Glutamatergic neuron (in vitro differentiated cells): Measurements from ENCODE around the gene CFAP92. TPM values are rescaled to one million over a fixed set of nuclear protein-coding genes. Genes with fewer than 3 reads are reported as not detected.
"Not testable (repeated sequence)": the region's sequence is repeated elsewhere in the genome, so short reads cannot be mapped to it uniquely, and the experiment has no call there.

Source experiments
- DNase-seq: peaks from one replicate; pipeline ENCODE4 v3.0.0; 2022
- H3K27ac Mint-ChIP-seq: one replicate; pipeline ENCODE4 v1.8.0; 2020; ENCODE audit warnings: mild to moderate bottlenecking, mixed read lengths, inconsistent platforms; ENCODE audit not compliant: unreplicated experiment
- H3K27me3 Mint-ChIP-seq: one replicate; pipeline ENCODE4 v1.8.0; 2020; ENCODE audit warnings: mild to moderate bottlenecking, moderate library complexity, mixed read lengths, inconsistent platforms; ENCODE audit not compliant: unreplicated experiment
- H3K36me3 Mint-ChIP-seq: one replicate; pipeline ENCODE4 v1.8.0; 2020; ENCODE audit warnings: mild to moderate bottlenecking, mixed read lengths, inconsistent platforms; ENCODE audit not compliant: unreplicated experiment
- H3K4me1 Mint-ChIP-seq: one replicate; pipeline ENCODE4 v1.8.0; 2020; ENCODE audit warnings: mild to moderate bottlenecking, low read depth, mixed read lengths, inconsistent platforms; ENCODE audit not compliant: unreplicated experiment
- H3K4me3 Mint-ChIP-seq: one replicate; pipeline ENCODE4 v1.8.0; 2020; ENCODE audit warnings: mild to moderate bottlenecking, mixed read lengths, inconsistent platforms; ENCODE audit not compliant: unreplicated experiment
- H3K9me3 Mint-ChIP-seq: one replicate; pipeline ENCODE4 v1.8.0; 2020; ENCODE audit warnings: mild to moderate bottlenecking, moderate library complexity, mixed read lengths, inconsistent platforms; ENCODE audit not compliant: unreplicated experiment
- CTCF ChIP-seq: fragments of 200-600 bp; sonication (generic); IDR thresholded peaks from one replicate; pipeline ENCODE4 v1.5.0; 2021; ENCODE audit not compliant: partially characterized antibody, unreplicated experiment
- total RNA-seq: library from RNA; stranded (reverse); fragmentation: NEBNext Ultra II Directional; extraction: Animal tissue kit (Norgen Biotek cat#: 25700); gene quantifications from one replicate; pipeline ENCODE4 v1.2.1, GENCODE V29; 2021; ENCODE audit not compliant: unreplicated experiment

The CFAP92 gene
- total RNA-seq, 1 donor from 2014 or later, result 0.15 TPM

DNA sequence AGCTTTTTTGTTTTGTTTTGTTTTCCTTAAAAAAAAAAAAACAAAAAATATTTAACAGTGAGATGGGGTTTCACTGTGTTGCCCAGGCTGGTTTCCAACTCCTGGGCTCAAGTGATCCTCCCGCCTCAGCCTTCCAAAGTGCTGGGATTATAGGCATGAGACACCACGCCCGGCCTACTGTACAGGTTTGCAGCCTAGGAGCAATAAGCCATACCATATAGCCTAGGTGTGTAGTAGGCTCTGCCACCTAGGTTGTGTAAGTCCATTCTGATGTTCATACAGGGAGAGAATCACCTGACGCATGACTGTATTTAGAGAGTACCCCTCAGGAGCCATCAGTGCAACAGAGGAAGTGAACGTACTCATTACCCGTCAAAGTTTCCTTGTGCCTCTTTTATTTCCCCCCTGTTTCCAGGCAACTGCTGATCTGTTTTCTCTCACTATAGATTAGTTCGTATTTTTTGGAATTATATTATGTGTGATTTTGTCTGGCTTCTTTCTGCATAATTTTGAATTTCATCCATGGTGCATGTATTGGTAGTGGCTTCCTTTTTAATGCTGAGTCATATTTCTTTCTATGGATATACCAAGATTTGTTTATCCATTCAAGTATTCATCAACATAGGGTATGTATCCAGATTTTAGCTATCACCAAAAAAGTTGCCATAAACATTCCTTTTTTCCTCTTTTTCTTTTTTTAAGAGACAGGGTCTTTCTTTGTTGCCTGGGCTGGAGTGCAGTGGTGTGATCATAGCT, 104.6 kb downstream of the CFAP92 start:
- no peak for TF ChIP-seq CTCF
- no peak for DNase-seq
- Mint-ChIP-seq H3K27me3 (no peaks in the 10 kb centered on the region), H3K36me3 (no peaks in the 10 kb centered on the region), H3K4me3 (no peak overlapping the region), H3K9me3 (no peaks in the 10 kb centered on the region), H3K27ac (no peak overlapping the region), H3K4me1 (no peaks in the 10 kb centered on the region)

GRCh38 chr3:128884992-128885391, 108.9 kb downstream of the CFAP92 start:
- Mint-ChIP-seq H3K36me3 (peaks cover 3% of the 10 kb centered on the region), H3K27me3 (peaks cover 2% of the 10 kb centered on the region), H3K9me3 (peaks cover 8% of the 10 kb centered on the region), H3K4me3 (no peak overlapping the region), H3K4me1 (peaks cover 14% of the 10 kb centered on the region), H3K27ac (no peak overlapping the region)
- no peak for TF ChIP-seq CTCF
- no peak for DNase-seq

DNA sequence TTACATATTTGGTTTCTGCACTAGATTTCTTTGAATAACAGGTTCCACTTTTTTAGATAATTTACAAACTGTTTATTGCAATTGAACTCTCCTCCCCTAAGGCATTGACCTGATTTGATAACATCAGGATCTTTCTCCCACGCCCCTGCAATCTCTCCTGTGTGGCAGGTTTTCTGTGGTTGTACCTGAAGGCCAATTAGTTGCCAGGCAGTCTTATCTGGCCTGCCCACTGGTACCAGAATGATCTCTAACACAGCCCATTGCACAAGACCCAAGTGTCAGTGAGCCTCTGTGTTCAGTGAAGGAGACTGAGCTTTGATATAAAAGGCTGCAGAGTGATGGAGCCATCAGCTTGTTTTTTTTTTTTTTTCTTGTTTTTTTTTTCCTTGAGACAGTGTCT, 111.2 kb downstream of the CFAP92 start:
- Mint-ChIP-seq H3K9me3 (peaks cover 18% of the 10 kb centered on the region), H3K4me1 (peaks cover 26% of the 10 kb centered on the region), H3K4me3 (no peak overlapping the region), H3K27ac (peak overlapping the region; percentile 3), H3K36me3 (peaks cover 3% of the 10 kb centered on the region), H3K27me3 (peaks cover 5% of the 10 kb centered on the region)
- no peak for TF ChIP-seq CTCF
- DNase-seq, result no peak

DNA sequence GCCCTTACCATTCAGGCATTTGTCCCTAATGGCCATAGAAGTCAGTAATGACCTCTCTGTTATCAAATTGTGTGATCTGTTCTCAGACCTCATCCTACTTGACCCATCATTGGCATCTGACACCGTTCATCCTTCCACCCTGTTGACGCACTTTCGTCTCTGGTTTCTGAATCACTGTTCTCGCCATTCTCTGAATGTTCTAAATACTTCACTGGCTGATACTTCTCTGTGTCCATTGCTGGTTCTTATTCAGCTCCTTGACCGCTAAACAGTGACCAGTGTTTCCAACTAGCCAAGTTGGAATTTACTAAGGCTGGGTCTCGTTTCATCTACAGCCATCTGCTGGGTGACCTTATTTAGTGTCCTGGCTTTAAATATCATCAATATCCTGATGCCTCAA, 112.3 kb downstream of the CFAP92 start:
- Mint-ChIP-seq H3K4me1 (peaks cover 28% of the 10 kb centered on the region), H3K27ac (no peak overlapping the region), H3K27me3 (peaks cover 5% of the 10 kb centered on the region), H3K4me3 (peak overlapping the region; percentile 33), H3K9me3 (peaks cover 18% of the 10 kb centered on the region), H3K36me3 (peaks cover 3% of the 10 kb centered on the region)
- no peak for TF ChIP-seq CTCF
- no peak for DNase-seq

GRCh38 chr3:128880455-128880854, 113.4 kb downstream of the CFAP92 start:
- H3K36me3 Mint-ChIP-seq, DNase-seq, H3K27me3 Mint-ChIP-seq: not testable (repeated sequence)
- Mint-ChIP-seq H3K4me1 (peaks cover 35% of the 10 kb centered on the region), H3K27ac (peak overlapping the region; percentile 91), H3K9me3 (peaks cover 19% of the 10 kb centered on the region), H3K4me3 (peak overlapping the region; percentile 95)
